A172 (cell line): Measurements from ENCODE around the gene TEX13A. TPM values are rescaled to one million over a fixed set of nuclear protein-coding genes. Genes with fewer than 3 reads are reported as not detected.
"Not testable (repeated sequence)": the region's sequence is repeated elsewhere in the genome, so short reads cannot be mapped to it uniquely, and the experiment has no call there.

Source experiments
- DNase-seq: peaks from one replicate; pipeline ENCODE4 v3.0.0-alpha.2; 2015; ENCODE audit warnings: low spot score
- total RNA-seq: library from RNA; depleted of rRNA; stranded (reverse); fragments of >200 nt; shearing (Covaris generic); gene quantifications from 2 replicates; pipeline ENCODE4 v1.2.3, GENCODE V29; 2014; rRNA removed

The TEX13A gene
- total RNA-seq: not detected in 2 replicates

- no peak for DNase-seq
Measured at GRCh38 chrX:105220636-105221035, at the start of gene TEX13A. TEX13A (minus strand) TSS chrX:105220694; CDS start chrX:105220397, 297 bp downstream.

GRCh38 chrX:105269386-105269785, 48.9 kb upstream of the TEX13A start:
- DNase-seq: no peak

GRCh38 chrX:105267167-105267566, 46.7 kb upstream of the TEX13A start:
- DNase-seq: no peak

GRCh38 chrX:105266456-105266855, 46.0 kb upstream of the TEX13A start:
- DNase-seq: no peak

- no peak for DNase-seq
Measured at GRCh38 chrX:105265093-105265492, 44.6 kb upstream of the TEX13A start.

GRCh38 chrX:105263801-105264200, 43.3 kb upstream of the TEX13A start:
- DNase-seq: no peak

- DNase-seq: no peak
Measured at GRCh38 chrX:105263171-105263570, 42.7 kb upstream of the TEX13A start.

GRCh38 chrX:105260291-105261043, 40.0 kb upstream of the TEX13A start:
- no peak for DNase-seq

- no peak for DNase-seq
Measured at GRCh38 chrX:105241056-105241455, 20.6 kb upstream of the TEX13A start.

GRCh38 chrX:105237407-105237806, 16.9 kb upstream of the TEX13A start:
- DNase-seq: not testable (repeated sequence)

- no peak for DNase-seq
Measured at GRCh38 chrX:105229146-105229545, 8.7 kb upstream of the TEX13A start.

GRCh38 chrX:105228602-105229001, 8.1 kb upstream of the TEX13A start:
- DNase-seq: no peak

- no peak for DNase-seq
Measured at GRCh38 chrX:105226499-105226898, 6.0 kb upstream of the TEX13A start.

- no peak for DNase-seq
Measured at GRCh38 chrX:105221374-105221773, 880 bp upstream of the TEX13A start.

- no peak for DNase-seq
Measured at GRCh38 chrX:105219454-105220401, 766 bp downstream of the TEX13A start.

GRCh38 chrX:105211066-105211575, 9.4 kb downstream of the TEX13A start:
- no peak for DNase-seq

- DNase-seq: no peak
Measured at GRCh38 chrX:105210258-105210657, 10.2 kb downstream of the TEX13A start.

- DNase-seq: no peak
Measured at GRCh38 chrX:105209406-105209805, 11.1 kb downstream of the TEX13A start.

- DNase-seq: no peak
Measured at GRCh38 chrX:105191878-105192277, 28.6 kb downstream of the TEX13A start.

- peak; percentile 0 for DNase-seq
Measured at GRCh38 chrX:105190252-105190853, 30.1 kb downstream of the TEX13A start.

GRCh38 chrX:105189093-105189492, 31.4 kb downstream of the TEX13A start:
- no peak for DNase-seq

GRCh38 chrX:105179644-105180043, 40.9 kb downstream of the TEX13A start:
- no peak for DNase-seq
